Endothelial cell of hepatic sinusoid (primary cell): Measurements from ENCODE around the gene SMPD3.
"Not testable (repeated sequence)": the region's sequence is repeated elsewhere in the genome, so short reads cannot be mapped to it uniquely, and the experiment has no call there.

Experiments
- in situ Hi-C: cut with HindIII; loops from 2 replicates; pipeline ENCODE4 v1.10.0; 2017; ENCODE audit warnings: low sequenced_read_pairs

The SMPD3 gene

DNA sequence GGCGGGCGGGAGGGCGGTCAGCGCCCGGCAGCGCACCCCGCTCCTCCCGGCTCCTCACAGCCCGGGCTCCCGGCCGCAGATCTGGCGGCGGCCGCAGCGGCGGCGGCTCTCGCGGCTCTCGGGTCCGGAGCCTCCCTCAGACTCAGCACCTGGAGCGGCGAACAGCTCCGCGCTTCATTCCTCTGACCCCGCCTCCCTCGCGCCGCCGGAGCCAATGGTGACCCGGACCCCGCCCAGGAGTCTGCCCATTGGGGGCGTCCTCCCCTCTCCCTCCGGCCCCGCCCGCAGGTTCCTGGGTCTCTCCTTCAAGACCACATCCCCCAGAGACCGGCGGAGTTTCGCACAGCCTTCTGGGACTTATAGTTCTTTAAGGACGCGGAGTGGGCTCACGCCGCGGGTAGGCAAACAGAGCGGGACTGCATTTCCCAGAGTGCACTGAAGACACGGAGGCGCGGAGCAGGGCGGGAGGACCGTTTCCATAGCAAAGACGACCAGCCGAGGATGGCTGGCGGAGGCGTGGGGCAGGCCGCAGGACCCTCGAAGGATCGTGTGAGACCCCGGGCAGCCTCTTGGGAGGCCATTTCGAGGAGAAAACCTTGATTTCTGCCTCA lies at the start of gene SMPD3:
Gene SMPD3 (minus strand): TSS at position 149 of the 611 bp plus-strand sequence. CDS start 76,327 bp downstream, outside the sequence.
- in situ Hi-C loops = no loop called here

DNA sequence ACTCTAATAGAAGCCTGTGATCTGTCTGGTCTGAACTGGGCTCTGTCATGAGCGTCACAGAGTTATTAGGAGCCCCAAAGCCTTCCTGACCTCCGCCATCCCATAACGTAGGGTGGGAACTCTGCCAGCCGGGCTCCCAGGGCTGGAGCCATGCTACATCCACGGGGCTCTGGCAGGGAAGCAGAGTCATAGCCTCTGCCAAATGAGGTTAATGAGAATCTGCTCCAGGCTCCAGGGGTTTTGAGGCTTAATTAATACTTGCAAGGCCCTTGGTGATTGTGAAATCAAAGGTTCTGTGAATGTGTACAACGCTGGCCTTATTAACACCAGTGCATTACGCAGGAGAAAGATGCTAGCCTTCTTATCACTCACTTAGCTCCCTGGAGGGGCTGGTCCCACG lies 48.4 kb upstream of the SMPD3 start:
- in situ Hi-C loops = no loop called here

DNA sequence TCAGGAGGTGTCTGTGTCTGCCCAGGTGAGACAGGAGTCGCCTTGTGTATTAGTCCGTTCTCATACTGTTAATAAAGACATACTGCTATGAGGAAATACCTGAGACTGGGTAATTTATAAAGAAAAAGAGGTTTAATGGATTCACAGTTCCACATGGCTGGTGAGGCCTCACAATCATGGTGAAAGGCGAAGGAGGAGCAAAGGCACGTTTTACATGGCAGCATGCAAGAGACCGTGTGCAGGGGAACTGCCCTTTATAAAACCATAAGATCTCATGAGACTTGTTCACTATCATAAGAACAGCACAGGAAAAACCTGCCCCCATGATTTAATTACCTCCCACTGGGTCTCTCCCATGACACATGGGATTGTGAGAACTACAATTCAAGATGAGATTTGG lies 46.0 kb upstream of the SMPD3 start:
- in situ Hi-C loops = not testable (repeated sequence)

DNA sequence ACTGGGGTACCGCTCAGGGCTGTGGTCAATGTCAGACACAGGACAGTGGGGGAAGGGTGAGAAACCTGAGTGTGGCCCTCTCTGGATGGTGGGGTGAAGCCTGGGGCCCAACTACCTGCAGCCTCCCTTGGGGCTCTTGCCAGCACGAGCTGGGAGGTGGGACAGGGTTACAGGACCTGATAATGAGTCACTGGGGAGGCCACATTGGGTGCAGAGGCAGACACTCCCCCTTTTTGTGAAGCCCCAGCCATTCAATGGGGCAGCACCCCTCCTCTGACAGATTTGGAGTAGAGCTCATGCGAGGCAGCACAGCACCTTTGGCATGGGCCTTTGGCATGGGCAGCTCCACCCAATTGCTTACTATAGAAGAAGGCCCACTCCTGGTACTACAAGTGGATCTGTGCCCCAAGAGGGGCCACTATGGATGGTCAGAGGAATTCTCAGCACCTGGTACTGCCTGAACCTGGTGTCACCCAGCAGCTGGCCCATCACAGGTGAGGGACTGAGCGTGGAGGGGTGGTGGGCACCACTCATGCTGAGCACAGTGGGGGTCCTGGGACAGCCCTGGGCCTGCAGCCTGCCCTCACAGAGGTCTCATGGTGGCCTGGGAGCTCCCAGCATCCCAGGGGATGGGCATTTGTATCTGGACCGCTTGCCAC lies 45.2 kb upstream of the SMPD3 start:
- in situ Hi-C loops = no loop called here

DNA sequence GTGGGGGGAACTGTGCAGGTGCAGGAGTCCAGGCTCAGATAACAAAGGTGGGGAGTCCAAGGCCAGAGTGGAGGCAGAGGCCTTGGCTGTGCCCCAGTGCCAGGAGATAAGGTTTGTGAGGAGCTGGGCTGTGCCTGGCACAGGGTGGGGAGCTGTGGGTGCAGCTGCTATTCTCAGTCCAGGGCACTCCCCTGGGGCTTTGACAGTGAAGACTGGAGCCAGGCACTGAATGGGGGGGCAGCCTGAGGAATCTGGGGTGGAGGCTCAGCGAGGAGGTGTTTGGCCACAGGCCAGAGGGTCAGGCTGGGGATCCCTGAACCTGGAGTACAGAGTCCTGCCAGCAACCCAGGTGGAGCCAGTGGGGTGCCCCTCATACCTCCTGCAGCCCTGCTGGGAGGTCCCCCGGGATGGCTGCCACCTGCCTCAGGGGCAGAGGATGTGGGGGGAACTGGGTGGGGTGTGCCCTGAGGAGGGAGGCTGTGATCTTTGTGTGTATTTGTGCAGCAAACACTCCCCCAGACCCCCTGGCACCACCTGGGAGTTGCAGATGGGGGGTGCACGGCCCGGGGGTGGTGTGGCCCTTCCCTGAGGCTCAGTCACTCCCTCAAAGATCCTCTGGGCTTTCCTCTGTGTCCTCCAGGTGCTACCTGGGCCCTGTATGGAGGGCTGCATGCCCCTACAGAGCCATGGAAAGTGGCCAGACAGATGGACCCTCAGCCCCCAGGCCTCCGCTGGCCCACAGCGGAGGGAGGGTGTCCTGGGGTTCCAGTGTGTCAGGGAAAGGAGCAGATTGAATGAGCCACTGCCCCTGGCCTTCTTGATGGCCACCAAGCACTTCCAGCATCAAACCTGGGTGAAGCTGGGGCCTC lies 44.5 kb upstream of the SMPD3 start:
- in situ Hi-C loops = no loop called here

DNA sequence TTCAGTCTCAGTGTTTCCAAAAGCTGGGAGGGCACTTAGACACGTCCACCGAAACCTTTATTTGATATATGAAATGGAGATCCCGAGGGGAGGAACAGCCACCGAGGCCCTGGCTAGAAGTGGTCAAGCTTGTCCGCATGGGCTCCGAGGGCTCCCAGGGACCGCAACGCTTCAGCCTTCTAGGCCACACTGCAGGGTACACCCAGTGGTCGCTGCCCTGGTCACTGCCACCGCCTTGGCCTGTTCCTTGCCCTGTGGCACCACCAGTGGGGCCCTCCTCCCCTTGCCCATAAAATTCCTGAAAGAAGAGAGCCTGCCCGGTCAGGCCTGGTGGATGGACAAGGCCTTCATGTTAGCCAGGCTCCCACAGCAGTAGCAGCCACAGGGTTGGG lies 43.8 kb upstream of the SMPD3 start:
- in situ Hi-C loops = no loop called here

DNA sequence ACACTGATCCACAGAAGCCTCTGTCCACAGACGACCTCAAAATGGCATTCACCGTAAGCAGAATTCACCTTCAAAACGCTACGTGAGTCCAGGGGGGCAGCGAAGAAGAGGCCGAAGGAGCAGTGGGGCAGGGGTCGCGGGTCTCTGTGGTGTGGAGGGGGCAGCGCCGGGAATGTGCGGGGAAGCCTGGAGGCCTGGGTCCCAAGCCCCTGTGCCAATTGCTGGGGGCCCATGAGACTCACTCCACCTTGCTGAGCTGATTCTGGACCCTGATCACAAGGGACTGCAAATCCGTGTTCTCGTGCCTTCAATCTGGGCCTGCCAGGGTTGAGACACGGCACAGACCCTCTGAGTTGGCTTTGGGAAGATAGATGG lies 43.3 kb upstream of the SMPD3 start:
- in situ Hi-C loops = no loop called here

DNA sequence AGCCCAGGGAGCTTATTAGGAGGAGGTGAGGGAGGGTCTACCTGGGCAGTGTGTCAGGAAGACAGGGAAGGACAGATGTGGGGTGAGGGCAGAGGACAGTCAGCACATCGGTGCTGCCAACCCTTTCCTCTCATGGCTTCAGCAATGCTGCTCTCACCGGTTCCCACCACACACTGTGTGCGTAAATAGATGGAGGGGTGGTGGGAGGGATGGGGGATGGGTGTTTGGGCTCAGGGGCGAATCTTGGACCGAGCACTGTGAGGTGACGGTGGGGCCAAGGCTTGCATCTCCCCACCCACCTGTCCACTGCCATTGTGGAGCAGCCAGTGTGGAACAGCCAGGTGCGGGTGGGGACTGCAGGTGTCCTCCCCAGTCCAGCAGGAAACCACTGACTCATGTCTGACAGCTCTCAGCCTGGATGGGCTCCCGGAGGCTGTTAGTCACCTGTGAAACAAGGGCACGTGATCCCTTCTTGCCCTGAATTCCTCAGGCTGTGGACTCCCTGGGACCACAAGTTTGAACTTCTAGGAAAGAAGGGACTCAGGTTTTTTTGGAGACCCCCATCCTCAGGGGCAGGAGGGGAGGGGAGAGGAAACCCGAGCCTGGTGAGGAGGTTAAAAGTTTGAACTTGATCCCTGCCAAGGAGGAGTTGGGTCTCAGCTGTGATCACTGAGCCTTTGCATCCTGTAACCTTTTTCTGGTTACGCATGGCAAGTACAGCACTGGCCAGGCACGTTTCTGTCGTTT lies 42.7 kb upstream of the SMPD3 start:
- in situ Hi-C loops = no loop called here

DNA sequence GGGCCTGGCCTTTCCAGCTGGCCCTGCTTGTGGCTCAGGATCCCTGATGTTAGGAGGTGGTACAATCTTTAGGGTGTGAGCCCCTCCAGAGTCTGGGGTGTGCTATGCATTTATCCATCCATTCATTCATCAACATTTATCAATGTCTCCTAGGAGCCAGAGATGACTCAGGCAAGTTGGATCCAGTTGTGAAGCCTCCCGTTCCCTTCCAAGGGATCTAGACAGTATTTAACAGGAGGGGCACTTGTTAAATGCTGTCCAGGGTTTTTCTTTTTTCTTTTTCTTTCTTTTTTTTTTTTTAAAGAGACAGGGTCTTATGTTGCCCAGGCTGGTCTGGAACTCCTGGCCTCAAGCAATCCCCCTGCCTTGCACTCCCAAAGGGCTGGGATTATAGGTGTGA lies 42.0 kb upstream of the SMPD3 start:
- in situ Hi-C loops = no loop called here

DNA sequence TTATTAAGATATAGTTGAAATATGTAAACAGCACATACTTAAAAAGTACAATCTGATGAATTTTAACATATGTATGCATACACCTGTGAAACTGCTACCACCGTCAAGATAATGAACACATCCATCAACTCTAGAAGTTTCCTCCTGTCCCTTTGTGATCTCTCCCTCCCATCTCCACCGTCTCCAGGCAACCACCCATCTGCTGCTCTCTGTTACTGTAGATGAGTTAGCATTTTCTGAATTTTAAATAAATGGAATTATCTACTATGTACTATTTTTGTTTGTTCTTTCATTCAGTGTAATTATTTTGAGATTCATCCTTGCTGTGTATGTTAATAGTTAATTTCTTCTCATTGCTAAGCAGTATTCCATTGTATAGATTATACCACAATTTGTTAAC lies 40.2 kb upstream of the SMPD3 start:
- in situ Hi-C loops = no loop called here

DNA sequence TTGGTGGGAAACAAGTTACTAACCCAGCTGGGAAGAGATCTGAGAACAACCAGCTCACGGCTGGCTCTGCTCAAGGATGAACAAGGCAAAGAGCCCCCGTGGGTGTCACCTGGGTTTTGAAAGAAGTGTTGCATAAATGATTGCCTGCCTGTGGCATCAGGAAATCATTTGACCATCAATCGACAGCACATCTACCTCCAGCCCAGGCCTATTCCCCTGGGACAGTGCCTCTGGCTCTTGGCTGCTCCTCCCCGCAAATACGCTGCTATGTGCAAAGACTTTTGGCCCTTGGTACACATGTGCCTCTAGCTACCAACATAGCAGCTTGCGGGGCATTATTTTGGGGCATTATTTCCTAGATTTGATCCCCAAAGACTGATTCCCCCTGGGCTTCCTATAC lies 39.4 kb upstream of the SMPD3 start:
- in situ Hi-C loops = no loop called here

DNA sequence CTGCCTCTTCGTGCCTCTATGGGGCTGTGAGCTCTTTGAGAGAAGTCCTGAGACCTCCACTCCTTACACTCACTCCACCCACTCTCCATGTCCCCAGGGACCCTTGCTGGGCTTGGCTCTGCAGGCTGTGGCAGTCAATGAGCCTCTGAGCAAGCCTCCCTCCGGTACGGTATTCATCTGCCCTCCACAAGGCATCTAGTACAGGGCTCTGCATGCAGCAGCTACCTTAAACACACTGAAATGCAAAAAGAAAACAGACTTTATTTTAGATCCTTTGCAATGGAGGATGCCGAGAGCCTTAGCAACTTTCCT lies 38.9 kb upstream of the SMPD3 start:
- in situ Hi-C loops = no loop called here

DNA sequence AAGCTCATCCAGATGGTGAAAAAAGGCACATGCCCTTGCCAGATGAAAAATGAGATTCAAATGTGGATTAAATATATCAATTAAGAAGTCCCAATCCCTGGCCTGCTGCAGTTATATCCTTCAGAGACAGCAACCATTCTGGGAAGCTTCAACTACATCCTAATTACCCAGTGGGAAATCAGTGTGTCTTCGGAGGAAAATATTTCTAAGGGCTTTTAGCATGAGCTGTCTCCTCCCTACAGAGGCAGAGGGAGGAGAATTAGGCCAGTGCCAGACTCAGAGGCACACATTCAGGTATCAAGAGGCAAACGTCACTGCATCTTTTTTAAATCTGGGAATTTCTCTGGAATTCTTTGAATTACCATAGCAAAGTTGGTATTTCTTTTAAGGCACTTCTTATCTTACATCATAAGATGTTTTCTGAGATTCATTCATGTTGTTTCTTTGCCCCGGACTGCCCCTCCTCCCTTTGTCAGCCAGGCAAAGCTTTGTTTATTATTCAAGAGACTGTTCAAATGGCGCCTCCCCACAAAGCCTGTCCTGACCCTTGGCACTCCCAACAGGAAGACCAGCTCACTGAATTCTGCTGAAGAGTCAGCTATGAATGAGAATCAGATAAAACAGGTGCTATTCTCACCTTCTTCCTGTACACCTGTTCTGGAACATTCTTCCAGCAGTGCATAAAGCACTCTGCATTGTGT lies 38.3 kb upstream of the SMPD3 start:
- in situ Hi-C loops = no loop called here

DNA sequence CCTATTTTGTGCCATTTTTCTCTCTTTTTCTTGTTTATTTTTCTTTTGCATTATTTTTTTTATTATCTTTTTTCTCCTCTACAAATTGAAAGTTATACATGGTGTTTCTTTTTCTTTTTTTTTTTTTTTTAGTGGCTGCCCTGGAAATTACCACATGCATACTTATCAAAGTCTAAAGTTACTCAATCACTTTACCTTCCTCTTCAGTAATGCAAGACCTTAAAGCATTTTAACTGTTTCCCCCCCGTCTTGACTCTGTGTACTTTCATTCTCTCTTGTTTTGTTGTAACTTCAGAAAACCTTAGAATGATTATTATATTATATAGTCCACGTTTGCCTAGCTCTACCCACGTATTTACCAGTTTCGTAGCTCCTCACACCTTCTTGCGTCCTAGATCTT lies 33.3 kb upstream of the SMPD3 start:
- in situ Hi-C loops = no loop called here

DNA sequence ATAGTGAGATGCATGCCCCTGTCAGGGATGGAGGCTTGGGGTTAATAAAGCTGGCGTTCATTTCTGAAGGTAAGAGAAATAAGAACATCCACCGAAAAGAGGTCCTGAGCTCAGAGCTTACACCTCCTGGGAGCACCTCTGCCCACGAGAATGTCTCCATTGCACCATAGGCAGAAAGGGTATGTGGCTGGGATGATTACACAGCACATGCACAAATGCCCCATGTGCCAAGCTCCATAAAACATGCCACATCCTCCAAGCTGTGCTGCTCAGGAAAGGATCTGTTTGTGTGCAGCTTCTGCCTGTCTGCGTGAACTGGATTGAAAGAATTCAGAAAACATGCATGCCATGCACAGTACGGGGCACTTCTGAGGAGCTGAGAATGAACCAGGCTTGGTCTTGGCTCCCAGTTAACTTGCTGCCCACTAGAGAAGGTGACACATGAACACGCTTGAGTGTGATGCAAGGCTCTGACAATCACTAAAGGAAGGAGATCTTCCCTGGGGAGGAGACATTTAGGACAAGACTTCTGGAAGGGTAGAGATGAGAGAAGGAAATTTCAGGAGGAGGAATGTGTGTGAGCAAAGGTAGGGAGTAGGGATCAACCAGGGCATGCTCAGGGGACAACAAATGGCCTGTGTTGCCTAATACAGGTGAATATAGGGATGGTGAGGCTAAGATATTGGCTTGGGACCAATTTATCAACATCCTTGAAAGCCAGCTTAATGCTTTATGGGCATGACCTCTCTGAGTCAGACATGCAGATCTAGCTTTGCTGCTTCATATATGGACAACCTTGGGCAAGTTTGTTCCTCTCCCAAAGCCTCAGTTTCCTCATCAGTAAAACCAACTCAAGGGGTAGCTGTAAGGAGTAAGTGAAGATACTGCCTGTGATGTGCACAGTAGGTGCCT lies 32.0 kb upstream of the SMPD3 start:
- in situ Hi-C loops = no loop called here

DNA sequence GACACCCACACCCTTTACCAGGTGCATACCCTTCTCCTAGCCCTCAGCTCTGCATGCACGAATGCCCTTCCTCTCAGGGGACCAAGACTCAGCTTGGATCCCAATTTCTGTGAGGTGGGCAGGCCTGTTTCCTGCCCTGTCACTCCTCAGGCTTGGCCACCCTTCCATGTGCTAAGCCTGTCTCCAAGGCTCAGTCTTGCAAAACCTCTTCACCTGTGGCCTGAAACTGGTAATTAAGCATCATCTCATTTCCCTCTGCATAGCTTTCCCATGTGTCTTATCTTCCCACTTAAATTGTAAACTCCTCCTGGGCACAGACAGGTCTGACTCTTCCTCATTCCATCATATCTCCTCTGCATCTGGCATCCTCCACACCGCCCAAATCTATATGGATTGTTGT lies 31.0 kb upstream of the SMPD3 start:
- in situ Hi-C loops = no loop called here

DNA sequence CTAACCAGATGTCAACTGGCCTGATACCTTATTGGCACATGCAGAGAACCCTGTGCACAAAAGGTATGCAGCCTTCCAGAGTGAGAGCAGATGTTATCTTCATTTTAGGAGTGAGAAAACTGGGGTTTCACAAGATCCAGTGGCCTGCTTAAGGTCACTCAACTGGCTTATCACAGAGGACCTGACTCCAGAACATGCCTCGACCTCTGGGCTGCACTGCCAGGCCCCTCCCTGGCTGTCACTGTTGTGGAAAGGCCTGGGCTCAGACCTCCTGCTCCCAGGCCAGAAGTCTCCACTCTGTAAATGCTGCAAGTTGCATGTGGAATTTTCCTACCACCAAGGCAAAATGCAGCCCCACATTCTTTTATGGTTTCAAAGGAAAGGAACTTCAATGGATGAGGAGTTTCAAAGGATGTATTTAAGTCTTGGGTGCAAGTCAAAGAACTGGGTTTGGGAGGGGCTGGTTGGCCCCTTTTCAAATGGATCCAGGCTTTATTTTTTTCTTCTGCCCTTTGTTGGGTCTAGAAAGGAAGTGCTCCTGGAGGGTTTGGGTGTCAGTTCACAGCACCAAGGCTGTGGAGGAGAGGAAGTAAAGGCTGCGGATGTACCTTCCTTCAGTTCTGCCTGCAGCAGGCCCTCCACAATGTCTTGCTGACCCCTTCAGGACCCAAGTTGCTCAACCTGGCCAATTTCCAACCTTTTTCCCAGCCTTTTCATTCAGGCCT lies 30.4 kb upstream of the SMPD3 start:
- in situ Hi-C loops = no loop called here

DNA sequence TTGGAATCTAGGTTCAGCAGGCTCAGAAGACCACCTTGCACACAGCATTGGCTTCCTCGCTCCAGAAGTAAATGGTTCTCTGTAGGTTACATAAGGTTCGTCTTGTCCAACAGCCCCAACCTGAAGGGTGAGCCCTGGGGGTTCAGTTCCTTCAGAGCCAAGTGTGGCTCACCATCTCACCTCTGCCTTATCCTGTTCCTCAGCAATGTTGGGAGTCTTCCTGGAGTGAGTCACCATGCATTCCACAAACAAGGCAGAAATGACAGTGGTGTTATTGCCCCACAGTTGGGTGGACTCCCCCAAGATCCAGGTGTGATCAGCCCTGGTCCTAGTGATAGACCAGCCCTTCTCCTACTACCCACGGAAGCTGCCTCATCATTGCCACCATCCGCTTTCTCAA lies 26.8 kb upstream of the SMPD3 start:
- in situ Hi-C loops = no loop called here

DNA sequence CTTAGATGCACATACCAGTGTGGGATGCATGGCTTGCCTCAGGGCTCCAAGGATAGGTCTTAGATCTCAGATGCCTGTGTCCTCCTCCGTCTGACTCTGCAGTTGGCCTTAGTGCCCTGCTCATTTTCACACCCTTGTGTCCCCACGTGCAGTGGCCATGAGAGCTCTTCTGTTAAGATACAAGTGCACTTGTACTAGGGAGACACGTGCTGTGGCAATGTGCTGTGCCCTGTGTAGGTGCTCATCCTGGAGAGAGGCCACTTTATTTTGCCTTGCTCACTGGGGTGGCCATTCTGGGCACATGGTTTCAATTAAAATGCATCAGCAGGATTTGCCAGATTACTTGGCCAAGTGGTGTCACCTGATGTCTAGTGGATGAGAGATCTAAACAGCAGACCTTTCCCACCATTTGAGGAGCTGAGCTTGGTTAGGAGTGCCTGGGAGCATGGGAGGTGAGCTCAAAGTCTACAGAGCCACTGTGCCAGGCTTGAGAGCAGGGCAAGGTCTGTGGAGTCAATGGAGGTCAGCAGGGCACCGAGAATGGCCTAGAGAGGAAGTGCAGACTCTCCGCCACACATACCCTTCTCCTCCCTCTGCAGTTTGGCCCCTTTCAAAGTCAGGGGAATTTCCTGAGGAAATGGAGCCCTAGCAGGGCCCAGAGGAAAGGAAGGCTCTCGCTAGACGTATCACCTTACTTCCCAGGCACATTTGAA lies 25.2 kb upstream of the SMPD3 start:
- in situ Hi-C loops = loop anchor here (5.0 kb wide), 3 partner anchors 36 to 76 kb away; no protein-coding TSS in a partner anchor
